SU-DHL-6 (cell line): ENCODE measurements around the gene GNAS.

ENCODE experiments used
- H2AFZ ChIP-seq: fragments of 200-600 bp; sonication (generic); 2 replicates; pipeline ENCODE4 v1.6.1; 2014; ENCODE audit warnings: low read depth, mild to moderate bottlenecking, moderate library complexity, mixed read lengths, antibody characterized with exemption, low read length; ENCODE audit not compliant: severe bottlenecking
- H3F3A ChIP-seq: fragments of 200-600 bp; shearing (Covaris generic); 2 replicates; pipeline ENCODE4 v1.6.0; 2016; ENCODE audit warnings: antibody characterized with exemption, mild to moderate bottlenecking; ENCODE audit not compliant: insufficient read depth
- H3K27ac ChIP-seq: fragments of 200-600 bp; sonication (generic); 2 replicates; pipeline ENCODE4 v1.5.1; 2016; ENCODE audit warnings: low read depth, mild to moderate bottlenecking, low read length, moderate library complexity, mixed read lengths
- H3K27me3 ChIP-seq: fragments of 200-600 bp; sonication (generic), shearing (Covaris generic); 2 replicates; pipeline ENCODE4 v1.6.0; 2014; ENCODE audit warnings: mild to moderate bottlenecking, low read length
- H3K36me3 ChIP-seq: fragments of 200-600 bp; sonication (generic); 2 replicates; pipeline ENCODE4 v1.6.1; 2014; ENCODE audit warnings: mild to moderate bottlenecking, low read length, mixed read lengths
- H3K4me2 ChIP-seq: fragments of 300-600, 200-600 bp; shearing (Covaris generic), sonication (generic); 2 replicates; pipeline ENCODE4 v1.6.0; 2014; ENCODE audit warnings: low read length, low read depth, mild to moderate bottlenecking; ENCODE audit not compliant: poor library complexity, severe bottlenecking
- H3K4me3 ChIP-seq: fragments of 200-600 bp; sonication (generic); 2 replicates; pipeline ENCODE4 v1.5.1; 2014; ENCODE audit warnings: antibody characterized with exemption, low read length, mild to moderate bottlenecking, mixed read lengths; ENCODE audit not compliant: insufficient read depth, poor library complexity, severe bottlenecking
- H3K79me2 ChIP-seq: fragments of 200-600 bp; sonication (generic); 2 replicates; pipeline ENCODE4 v1.6.1; 2014; ENCODE audit warnings: mild to moderate bottlenecking, low read length, moderate library complexity; ENCODE audit not compliant: insufficient read depth
- H3K9ac ChIP-seq: fragments of 200-600 bp; sonication (generic); 2 replicates; pipeline ENCODE4 v1.7.0; 2014; ENCODE audit warnings: mild to moderate bottlenecking, low read length
- H3K9me2 ChIP-seq: fragments of 200-600 bp; sonication (generic); replicated peaks from 2 replicates; pipeline ENCODE4 v1.6.1; 2014; ENCODE audit warnings: low read length; ENCODE audit not compliant: insufficient read depth
- H3K9me3 ChIP-seq: fragments of 200-600 bp; sonication (generic); 2 replicates; pipeline ENCODE4 v1.6.1; 2014; ENCODE audit warnings: low read length, mixed read lengths; ENCODE audit not compliant: insufficient read depth
- H4K20me1 ChIP-seq: fragments of 200-600 bp; sonication (generic); 2 replicates; pipeline ENCODE4 v1.6.1; 2014; ENCODE audit warnings: low read depth, mild to moderate bottlenecking, antibody characterized with exemption, low read length, moderate library complexity, mixed read lengths
- CTCF ChIP-seq: fragments of 200-600 bp; sonication (generic); IDR thresholded peaks from one replicate; pipeline ENCODE4 v1.5.1; 2017; ENCODE audit warnings: antibody characterized with exemption, mild to moderate bottlenecking, low read length, moderate library complexity; ENCODE audit not compliant: insufficient read depth, poor library complexity, severe bottlenecking
- EZH2phosphoT487 ChIP-seq: fragments of 200-600 bp; sonication (generic), shearing (Covaris generic); conservative IDR thresholded peaks from 2 replicates; pipeline ENCODE4 v1.6.1; 2018; ENCODE audit warnings: mild to moderate bottlenecking, antibody characterized with exemption, low read length, moderate library complexity, mixed read lengths

GNAS gene

GRCh38 chr20:58853466-58853865 lies 950 bp downstream of the GNAS start:
- Histone ChIP-seq H3K4me2 (no peak overlapping the region), H4K20me1 (no peaks in the 10 kb centered on the region), H3K9me3 (no peaks in the 10 kb centered on the region), H3K27ac (no peak overlapping the region), H3K36me3 (no peaks in the 10 kb centered on the region), H3K9ac (no peak overlapping the region), H3K27me3 (no peaks in the 10 kb centered on the region), H3K79me2 (peaks cover 21% of the 10 kb centered on the region), H3F3A (no peaks in the 10 kb centered on the region), H2AFZ (no peak overlapping the region), H3K9me2 (no peaks in the 10 kb centered on the region), H3K4me3 (no peak overlapping the region)
- TF ChIP-seq EZH2phosphoT487: no peak
- no peak for TF ChIP-seq CTCF

- no peak overlapping the region for H3K4me3 ChIP-seq
- H3F3A ChIP-seq: no peaks in the 10 kb centered on the region
- H3K9me3 ChIP-seq: no peaks in the 10 kb centered on the region
- H3K27ac ChIP-seq: no peak overlapping the region
- H3K36me3 ChIP-seq: no peaks in the 10 kb centered on the region
- H3K9ac ChIP-seq: no peak overlapping the region
- no peaks in the 10 kb centered on the region for H3K27me3 ChIP-seq
- H3K9me2 ChIP-seq: no peaks in the 10 kb centered on the region
- H4K20me1 ChIP-seq: no peaks in the 10 kb centered on the region
- H3K4me2 ChIP-seq: no peak overlapping the region
- H2AFZ ChIP-seq: no peak overlapping the region
- H3K79me2 ChIP-seq: peaks cover 16% of the 10 kb centered on the region
- TF ChIP-seq CTCF: no peak
- no peak for TF ChIP-seq EZH2phosphoT487
These were observed 1.6 kb downstream of the GNAS start for GRCh38 chr20:58853976-58854637.

- Histone ChIP-seq H3K79me2 (peaks cover 9% of the 10 kb centered on the region), H3K27me3 (no peaks in the 10 kb centered on the region), H3F3A (no peaks in the 10 kb centered on the region), H3K9ac (no peak overlapping the region), H2AFZ (no peak overlapping the region), H3K4me3 (no peak overlapping the region), H3K9me2 (no peaks in the 10 kb centered on the region), H3K36me3 (no peaks in the 10 kb centered on the region), H3K27ac (no peak overlapping the region), H4K20me1 (no peaks in the 10 kb centered on the region), H3K4me2 (no peak overlapping the region), H3K9me3 (no peaks in the 10 kb centered on the region)
- TF ChIP-seq CTCF (no peak), EZH2phosphoT487 (no peak)
These were observed 2.3 kb downstream of the GNAS start for GRCh38 chr20:58854638-58855471.
